Fibroblast of villous mesenchyme (primary cell): Measurements from ENCODE around the gene ADAMTSL1. TPM values are rescaled to one million over a fixed set of nuclear protein-coding genes. Genes with fewer than 3 reads are reported as not detected.

ENCODE experiments used
- DNase-seq: peaks from one replicate; pipeline ENCODE4 v3.0.0-alpha.2; 2010; ENCODE audit warnings: low read depth
- H3K4me3 ChIP-seq: 2 replicates; pipeline ENCODE4 v1.5.1; 2011; ENCODE audit warnings: low read depth, mild to moderate bottlenecking, low read length
- total RNA-seq: library from RNA; depleted of rRNA; stranded (reverse); fragments of >200 nt; gene quantifications from 2 replicates; pipeline ENCODE4 v1.2.3, GENCODE V29; 2012
- TF ChIP-seq, protein P1 (sequence below): IDR thresholded peaks from 2 replicates; pipeline ENCODE4 v1.5.1; 2012; ENCODE audit warnings: low read depth, mild to moderate bottlenecking, low read length; ENCODE audit not compliant: insufficient read depth

The ADAMTSL1 gene
- total RNA-seq, 1 donor, result 3.0 TPM

DNA sequence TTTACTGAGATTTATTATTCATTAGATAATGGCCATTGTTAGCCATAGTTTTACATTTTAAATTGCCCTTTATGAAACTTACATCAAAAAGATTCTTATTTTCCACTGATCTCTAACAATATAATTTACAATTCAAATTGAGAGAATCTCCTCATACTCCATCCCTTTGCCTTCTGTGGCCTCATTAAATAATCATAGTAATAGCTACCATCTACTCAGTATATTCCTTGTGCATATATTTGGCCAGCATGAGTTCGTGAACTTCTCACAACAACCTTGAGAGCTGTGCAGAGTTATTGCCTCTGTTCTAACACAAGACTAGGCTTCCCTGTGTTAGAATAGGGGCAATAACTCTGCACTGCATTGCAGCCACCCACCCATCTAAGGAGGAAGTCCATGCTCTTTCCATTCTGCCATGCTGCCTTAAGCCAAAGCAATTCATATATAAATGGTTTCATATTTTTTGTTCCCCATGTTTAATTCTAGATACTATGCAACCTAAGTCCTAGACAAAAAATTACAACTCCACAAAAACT, 99.1 kb downstream of the ADAMTSL1 start:
- H3K4me3 ChIP-seq, result no peak overlapping the region
- TF ChIP-seq, protein P1, sequence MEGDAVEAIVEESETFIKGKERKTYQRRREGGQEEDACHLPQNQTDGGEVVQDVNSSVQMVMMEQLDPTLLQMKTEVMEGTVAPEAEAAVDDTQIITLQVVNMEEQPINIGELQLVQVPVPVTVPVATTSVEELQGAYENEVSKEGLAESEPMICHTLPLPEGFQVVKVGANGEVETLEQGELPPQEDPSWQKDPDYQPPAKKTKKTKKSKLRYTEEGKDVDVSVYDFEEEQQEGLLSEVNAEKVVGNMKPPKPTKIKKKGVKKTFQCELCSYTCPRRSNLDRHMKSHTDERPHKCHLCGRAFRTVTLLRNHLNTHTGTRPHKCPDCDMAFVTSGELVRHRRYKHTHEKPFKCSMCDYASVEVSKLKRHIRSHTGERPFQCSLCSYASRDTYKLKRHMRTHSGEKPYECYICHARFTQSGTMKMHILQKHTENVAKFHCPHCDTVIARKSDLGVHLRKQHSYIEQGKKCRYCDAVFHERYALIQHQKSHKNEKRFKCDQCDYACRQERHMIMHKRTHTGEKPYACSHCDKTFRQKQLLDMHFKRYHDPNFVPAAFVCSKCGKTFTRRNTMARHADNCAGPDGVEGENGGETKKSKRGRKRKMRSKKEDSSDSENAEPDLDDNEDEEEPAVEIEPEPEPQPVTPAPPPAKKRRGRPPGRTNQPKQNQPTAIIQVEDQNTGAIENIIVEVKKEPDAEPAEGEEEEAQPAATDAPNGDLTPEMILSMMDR, result no peak
- no peak for DNase-seq

DNA sequence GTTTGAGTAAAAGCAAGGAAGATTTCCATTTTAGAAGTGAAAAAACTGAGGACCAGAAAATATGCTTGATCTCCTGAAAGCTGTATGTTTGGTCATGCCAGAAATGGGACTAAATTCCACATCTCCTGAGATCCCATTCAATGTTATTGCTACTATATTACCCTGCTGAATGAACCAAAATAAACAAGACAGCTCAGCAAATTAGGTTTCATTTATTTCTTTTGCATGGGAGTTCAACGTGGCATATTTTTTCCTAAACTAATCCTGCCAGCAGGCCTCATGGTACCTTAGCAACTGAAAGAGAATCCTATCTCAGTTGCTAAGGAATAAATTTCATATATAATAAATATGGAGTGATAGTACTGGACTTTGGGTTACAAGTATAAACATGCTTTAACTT, 101.7 kb downstream of the ADAMTSL1 start:
- TF ChIP-seq, protein P1, result no peak
- no peak overlapping the region for H3K4me3 ChIP-seq
- DNase-seq, result no peak

DNA sequence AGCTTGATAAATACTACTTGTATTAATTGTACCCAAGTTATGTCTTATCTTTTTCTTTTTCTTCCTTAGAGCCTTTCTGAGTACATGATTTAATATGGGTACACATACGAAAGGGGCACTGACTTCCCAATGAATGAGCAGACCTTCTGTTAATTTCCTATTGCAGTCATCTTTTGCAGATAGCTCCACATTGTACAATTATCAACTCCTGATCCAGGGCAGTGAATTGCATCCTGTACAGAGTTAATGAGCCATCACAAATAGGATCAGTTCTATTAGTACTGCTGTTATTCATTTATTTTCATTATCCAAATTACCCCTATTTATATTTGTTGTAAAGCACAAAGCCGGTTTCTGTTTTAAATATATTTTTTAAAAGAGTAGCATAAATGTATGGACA, 105.6 kb downstream of the ADAMTSL1 start:
- TF ChIP-seq, protein P1, result no peak
- DNase-seq, result no peak
- H3K4me3 ChIP-seq, result no peak overlapping the region

DNA sequence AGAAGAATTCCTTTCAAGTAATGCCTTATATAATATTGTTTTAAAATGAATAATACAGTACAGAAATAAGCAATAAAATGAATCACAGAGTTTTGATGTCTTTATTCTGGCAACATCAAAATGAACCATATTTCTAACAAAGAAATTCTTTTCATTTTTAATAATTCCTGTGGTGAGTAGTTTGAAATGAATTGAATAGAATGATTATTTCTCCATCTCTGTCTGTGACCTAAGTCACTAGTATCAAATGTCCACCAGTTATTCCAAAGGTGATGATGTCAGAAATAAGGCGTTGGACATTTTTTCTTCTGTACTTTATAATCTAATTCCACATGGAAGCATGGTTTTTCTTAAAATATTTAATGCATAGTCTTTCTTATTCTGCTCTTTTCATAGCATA, 106.2 kb downstream of the ADAMTSL1 start:
- no peak for DNase-seq
- H3K4me3 ChIP-seq, result no peak overlapping the region
- TF ChIP-seq, protein P1, result no peak

GRCh38 chr9:18585996-18586395, 112.0 kb downstream of the ADAMTSL1 start:
- H3K4me3 ChIP-seq, result no peak overlapping the region
- DNase-seq, result no peak
- TF ChIP-seq, protein P1, result no peak

GRCh38 chr9:18588002-18588401, 114.0 kb downstream of the ADAMTSL1 start:
- TF ChIP-seq, protein P1, result no peak
- H3K4me3 ChIP-seq, result no peak overlapping the region
- DNase-seq, result no peak

- DNase-seq, result no peak
- no peak overlapping the region for H3K4me3 ChIP-seq
- TF ChIP-seq, protein P1, result no peak
These were observed 117.3 kb downstream of the ADAMTSL1 start for GRCh38 chr9:18591261-18591660.
